Panc1 (cell line): ENCODE results near the gene TAP2. TPM values are rescaled to one million over a fixed set of nuclear protein-coding genes. Genes with fewer than 3 reads are reported as not detected.
"Not testable (repeated sequence)": the region's sequence is repeated elsewhere in the genome, so short reads cannot be mapped to it uniquely, and the experiment has no call there.

ENCODE experiments used
- ATAC-seq: fragments of 200-7000 bp; cut with Tn5 transposase; 2 replicates; pipeline ENCODE4 v1.9.1; 2020; ENCODE audit warnings: mild to moderate bottlenecking, moderate library complexity
- BruUV-seq: library from RNA; stranded (reverse); fragments of 400-500 nt; replicated peaks from 2 replicates; lab custom pipeline; 2021; lab: Mats Ljungman, UMichigan
- CTCF ChIA-PET: fragments of 300-600 bp; sonication (Branson Sonifier 250); formaldehyde crosslinking; loops from one replicate; lab custom pipeline; 2022; ENCODE audit warnings: antibody characterized with exemption; lab: Charles Lee
- POLR2A ChIA-PET: fragments of 300-600 bp; sonication (Branson Sonifier 250); formaldehyde crosslinking; loops from one replicate; lab custom pipeline; 2022; ENCODE audit warnings: antibody characterized with exemption; lab: Charles Lee
- DNase-seq: peaks from one replicate; pipeline ENCODE4 v3.0.0-alpha.2; 2010; ENCODE audit warnings: low read depth, low spot score
- H3K27ac ChIP-seq: 2 replicates; pipeline ENCODE4 v1.5.1; 2011; ENCODE audit warnings: mild to moderate bottlenecking, low read length, inconsistent platforms
- H3K27me3 ChIP-seq: fragments of 200-500 bp; sonication (Bioruptor generic); 2 replicates; pipeline ENCODE4 v1.6.0; 2014; ENCODE audit warnings: low read length, inconsistent platforms; ENCODE audit not compliant: control insufficient read depth, insufficient read depth
- H3K36me3 ChIP-seq: fragments of 200-500 bp; sonication (Bioruptor generic); 2 replicates; pipeline ENCODE4 v1.5.1; 2014; ENCODE audit warnings: inconsistent platforms, mild to moderate bottlenecking, low read length, moderate library complexity; ENCODE audit not compliant: control insufficient read depth, insufficient read depth
- H3K4me1 ChIP-seq: 2 replicates; pipeline ENCODE4 v1.5.1; 2011; ENCODE audit warnings: inconsistent platforms, mild to moderate bottlenecking, low read length, moderate library complexity; ENCODE audit not compliant: control insufficient read depth, insufficient read depth
- H3K4me3 ChIP-seq, 2 experiments: 2 replicates each; pipeline ENCODE4 v1.5.1; 2011 to 2012; ENCODE audit warnings: low read depth in 2 of 2, low read length in 2 of 2, mild to moderate bottlenecking in 2 of 2, inconsistent platforms in 1 of 2, moderate library complexity in 1 of 2
- H3K9me3 ChIP-seq: fragments of 200-500 bp; sonication (Bioruptor generic); 2 replicates; pipeline ENCODE4 v1.5.1; 2014; ENCODE audit warnings: low read depth, mild to moderate bottlenecking, inconsistent platforms, low read length, moderate library complexity; ENCODE audit not compliant: control insufficient read depth, insufficient read depth
- CTCF ChIP-seq: fragments of 450-650 bp; IDR thresholded peaks from 2 replicates; pipeline ENCODE4 v1.5.1; 2017; ENCODE audit warnings: mild to moderate bottlenecking
- POLR2AphosphoS5 ChIP-seq: IDR thresholded peaks from 2 replicates; pipeline ENCODE4 v1.6.1; 2012; ENCODE audit warnings: mild to moderate bottlenecking, low read depth, low read length, moderate library complexity
- REST ChIP-seq, 2 experiments: IDR thresholded peaks; 2 replicates each; pipeline ENCODE4 v1.6.1; 2011 to 2012; ENCODE audit warnings: low read depth in 2 of 2, control low read depth in 1 of 2, low read length in 1 of 2, mild to moderate bottlenecking in 1 of 2, moderate library complexity in 1 of 2; ENCODE audit not compliant: insufficient read depth in 1 of 2
- SIN3A ChIP-seq: IDR thresholded peaks from 2 replicates; pipeline ENCODE4 v1.6.1; 2012; ENCODE audit warnings: low read depth, mild to moderate bottlenecking, low read length, moderate library complexity, borderline replicate concordance; ENCODE audit not compliant: insufficient read depth
- TCF7L2 ChIP-seq: IDR thresholded peaks from 2 replicates; pipeline ENCODE4 v1.6.1; 2011; ENCODE audit warnings: mild to moderate bottlenecking, low read depth, low read length, inconsistent platforms
- in situ Hi-C: cut with HindIII; loops from 2 replicates; pipeline ENCODE4 v1.10.0; 2016; ENCODE audit warnings: low sequenced_read_pairs, low pct_unique_long_range_greater_than_20kb
- intact Hi-C: fragments of 100-400 bp; cut with micrococcal nuclease; formaldehyde crosslinking; loops from one replicate; pipeline ENCODE4 v1.10.0; 2022; ENCODE audit not compliant: unreplicated experiment
- total RNA-seq: library from RNA; stranded (reverse); gene quantifications from one replicate; pipeline ENCODE4 v1.2.1, GENCODE V29; 2021; ENCODE audit not compliant: unreplicated experiment

Gene TAP2
- total RNA-seq, 1 experiment from 2014 or later = 93.6 TPM

GRCh38 chr6:32809171-32809570, 29.4 kb downstream of the TAP2 start:
- CTCF ChIA-PET = no interaction called here
- DNase-seq = no peak
- no peaks in the 10 kb centered on the region for H3K36me3 ChIP-seq
- intact Hi-C loops (no loop called here), in situ Hi-C loops (no loop called here)
- no peak for ATAC-seq
- no TSS peak for BruUV-seq
- POLR2A ChIA-PET = no interaction called here
- no peaks in the 10 kb centered on the region for H3K4me1 ChIP-seq
- no peak overlapping the region for H3K4me3 ChIP-seq
- H3K27me3 ChIP-seq = peaks cover 7% of the 10 kb centered on the region; the same call in 1 of the 2 replicates
- no peak overlapping the region for H3K27ac ChIP-seq
- no peak for TF ChIP-seq SIN3A
- TF ChIP-seq CTCF = no peak
- TF ChIP-seq TCF7L2 = no peak
- no peak for TF ChIP-seq POLR2AphosphoS5
- no peak for TF ChIP-seq REST (IDR thresholded peaks at IDR 0.05; ENCODE audit: insufficient read depth in 1 of 2, low read depth in 2 of 2, low read length in 1 of 2)
- H3K9me3 ChIP-seq = no peaks in the 10 kb centered on the region

GRCh38 chr6:32807020-32807580, 31.4 kb downstream of the TAP2 start:
- in situ Hi-C loops = no loop called here
- intact Hi-C loops = no loop called here
- ChIA-PET POLR2A (no interaction called here), CTCF (no interaction called here)
- H3K27ac ChIP-seq = no peak overlapping the region
- ATAC-seq (no peak), DNase-seq (no peak)
- BruUV-seq = no TSS peak
- TF ChIP-seq REST (IDR thresholded peaks at IDR 0.05; ENCODE audit: insufficient read depth in 1 of 2, low read depth in 2 of 2, low read length in 1 of 2) (no peak), SIN3A (no peak), POLR2AphosphoS5 (no peak), CTCF (no peak), TCF7L2 (no peak)
- H3K4me3 ChIP-seq = no peak overlapping the region
- peaks cover 8% of the 10 kb centered on the region for H3K27me3 ChIP-seq
- no peaks in the 10 kb centered on the region for H3K4me1 ChIP-seq
- H3K36me3 ChIP-seq = no peaks in the 10 kb centered on the region
- no peaks in the 10 kb centered on the region for H3K9me3 ChIP-seq

GRCh38 chr6:32805404-32805803, 33.1 kb downstream of the TAP2 start:
- H3K27me3 ChIP-seq = peaks cover 20% of the 10 kb centered on the region
- in situ Hi-C loops, ATAC-seq, H3K4me1 ChIP-seq, H3K9me3 ChIP-seq, H3K4me3 ChIP-seq, CTCF ChIA-PET, BruUV-seq, H3K36me3 ChIP-seq, H3K27ac ChIP-seq, DNase-seq, intact Hi-C loops, POLR2A ChIA-PET: not testable (repeated sequence)
